DND-41 (cell line): ENCODE data around the gene CSRNP2.

Experiments used
- CTCF ChIP-seq: IDR thresholded peaks from 2 replicates; pipeline ENCODE4 v1.5.1; 2012; ENCODE audit warnings: borderline replicate concordance, low read length, moderate library complexity, mild to moderate bottlenecking; ENCODE audit not compliant: poor library complexity, severe bottlenecking; ENCODE audit errors: extremely low read depth
- EZH2 ChIP-seq: IDR thresholded peaks from 3 replicates; pipeline ENCODE4 v1.6.1; 2012; ENCODE audit warnings: borderline replicate concordance, low read depth, mild to moderate bottlenecking, moderate library complexity, low read length, inconsistent platforms; ENCODE audit not compliant: severe bottlenecking

- TF ChIP-seq CTCF: no peak
- no peak for TF ChIP-seq EZH2
These were observed 70.7 kb downstream of the CSRNP2 start for GRCh38 chr12:51012570-51013236.
